HG03520 (cell line): ENCODE measurements around the gene CARMIL1.

Experiments
- ATAC-seq: cut with Tn5 transposase; IDR thresholded peaks from one replicate; pipeline ENCODE4 v1.9.1; 2021; ENCODE audit warnings: mild to moderate bottlenecking, moderate library complexity; ENCODE audit not compliant: unreplicated experiment

CARMIL1 gene

DNA sequence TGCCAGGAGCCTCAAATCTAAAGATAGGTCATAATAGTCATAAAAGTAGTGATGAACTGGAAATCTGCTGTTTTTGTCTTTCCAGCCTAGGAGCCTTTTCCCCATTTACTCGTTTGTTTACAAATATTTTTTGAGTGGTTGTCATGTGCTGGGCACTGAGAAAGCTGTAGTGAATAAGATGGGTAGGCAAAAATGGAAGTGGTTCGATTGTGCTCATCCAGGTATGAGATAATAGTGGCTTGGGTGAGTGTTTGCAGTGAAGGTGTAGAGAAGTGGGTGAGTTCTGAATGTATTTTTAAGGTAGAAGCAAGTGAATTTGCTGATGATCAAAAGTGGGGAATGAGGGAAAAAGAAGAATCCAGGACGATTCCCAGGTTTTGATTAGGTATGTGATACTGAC, 53.0 kb downstream of the CARMIL1 start:
- ATAC-seq, result no peak

DNA sequence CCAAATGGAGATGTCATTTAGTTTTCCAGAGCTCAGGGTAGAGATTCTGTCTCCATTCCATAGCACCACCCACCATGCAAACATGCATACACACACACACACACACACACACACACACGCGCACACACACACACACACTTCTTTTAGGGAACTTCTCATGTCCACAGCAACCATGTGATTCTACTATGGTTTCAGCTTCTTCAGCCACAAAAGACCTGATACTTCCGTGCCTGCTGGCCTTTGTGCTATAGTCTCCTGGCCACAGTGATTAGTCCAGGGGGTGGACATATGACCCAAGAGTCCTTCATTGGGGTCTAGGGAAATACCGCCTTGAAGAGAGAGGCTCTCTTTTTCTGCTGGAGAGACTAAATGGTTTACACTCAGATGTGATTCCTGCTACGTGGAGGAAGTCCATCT, 53.5 kb downstream of the CARMIL1 start:
- no peak for ATAC-seq

DNA sequence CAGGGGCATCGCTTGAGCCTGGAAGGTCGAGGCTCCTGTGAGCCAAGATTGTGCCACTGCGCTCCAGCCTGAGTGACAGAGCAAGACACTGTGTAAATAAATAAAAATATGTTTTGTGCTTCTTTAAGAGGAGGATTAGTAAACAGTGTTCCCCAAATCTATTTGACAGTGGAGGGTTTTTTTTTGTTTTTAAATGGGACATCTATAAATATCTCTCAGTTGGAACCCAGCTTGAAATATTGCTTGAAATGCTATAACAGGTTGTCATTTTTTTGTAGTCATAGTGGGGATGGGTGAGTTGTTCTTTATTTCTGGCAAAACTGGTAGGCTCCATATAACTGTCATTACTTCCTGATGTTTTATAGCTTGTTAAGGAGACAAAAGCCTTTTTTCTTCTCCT, 54.3 kb downstream of the CARMIL1 start:
- ATAC-seq, result no peak

DNA sequence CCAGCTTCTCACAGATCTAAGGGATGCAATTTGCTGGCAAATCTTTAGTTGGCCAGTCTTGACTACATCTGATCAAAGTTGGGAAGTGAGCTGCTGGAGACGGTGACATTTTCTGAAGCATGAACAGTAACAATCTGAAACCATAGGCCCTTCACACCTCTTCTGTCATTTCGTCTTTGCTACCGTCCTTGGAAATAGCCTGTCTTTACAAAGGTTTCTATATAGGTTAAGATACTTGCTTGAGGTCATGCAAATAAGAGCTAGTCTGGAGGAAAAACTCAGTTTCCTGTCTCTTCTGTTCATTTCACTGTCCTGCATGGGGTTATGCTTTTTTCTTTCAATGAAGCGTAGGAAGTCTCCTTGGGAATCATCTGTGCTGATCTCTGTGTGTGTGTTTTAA, 55.6 kb downstream of the CARMIL1 start:
- ATAC-seq, result no peak

DNA sequence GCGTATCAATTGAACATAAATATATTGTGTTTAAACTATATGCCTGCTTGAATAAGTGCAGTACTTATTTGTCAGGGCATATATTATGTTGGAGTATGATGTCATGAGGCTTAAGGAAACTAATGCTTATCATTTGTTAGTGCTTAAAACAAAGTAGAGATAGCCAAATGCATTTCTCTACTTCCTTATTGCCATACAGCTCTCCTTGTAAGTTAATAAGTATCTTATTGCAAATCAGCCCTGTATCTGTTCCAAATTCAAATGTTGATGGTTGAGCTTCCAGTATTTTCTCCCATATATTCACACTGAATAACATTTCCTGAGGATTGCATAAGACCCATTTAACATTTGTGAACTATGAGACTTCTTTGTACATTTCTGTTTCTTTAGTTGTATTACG, 57.8 kb downstream of the CARMIL1 start:
- no peak for ATAC-seq

DNA sequence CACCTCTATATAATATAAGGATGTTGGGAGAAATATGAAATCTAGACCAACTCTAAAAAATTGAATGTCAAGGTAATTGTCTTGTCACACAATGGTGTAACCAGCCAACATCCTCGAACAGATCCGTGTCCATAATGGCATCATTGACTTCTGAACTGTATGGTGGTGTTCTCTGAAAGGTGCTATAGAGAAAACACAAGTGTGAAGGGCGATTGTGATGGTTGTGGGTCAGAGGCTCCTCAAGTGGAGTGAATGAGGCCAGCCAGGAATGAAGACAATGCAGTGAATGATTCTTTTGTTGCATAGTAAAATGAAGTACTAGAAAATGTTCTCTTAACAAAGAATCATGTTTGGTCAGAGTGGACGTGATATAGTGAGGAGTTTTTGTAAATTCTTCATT, 58.3 kb downstream of the CARMIL1 start:
- ATAC-seq, result no peak

DNA sequence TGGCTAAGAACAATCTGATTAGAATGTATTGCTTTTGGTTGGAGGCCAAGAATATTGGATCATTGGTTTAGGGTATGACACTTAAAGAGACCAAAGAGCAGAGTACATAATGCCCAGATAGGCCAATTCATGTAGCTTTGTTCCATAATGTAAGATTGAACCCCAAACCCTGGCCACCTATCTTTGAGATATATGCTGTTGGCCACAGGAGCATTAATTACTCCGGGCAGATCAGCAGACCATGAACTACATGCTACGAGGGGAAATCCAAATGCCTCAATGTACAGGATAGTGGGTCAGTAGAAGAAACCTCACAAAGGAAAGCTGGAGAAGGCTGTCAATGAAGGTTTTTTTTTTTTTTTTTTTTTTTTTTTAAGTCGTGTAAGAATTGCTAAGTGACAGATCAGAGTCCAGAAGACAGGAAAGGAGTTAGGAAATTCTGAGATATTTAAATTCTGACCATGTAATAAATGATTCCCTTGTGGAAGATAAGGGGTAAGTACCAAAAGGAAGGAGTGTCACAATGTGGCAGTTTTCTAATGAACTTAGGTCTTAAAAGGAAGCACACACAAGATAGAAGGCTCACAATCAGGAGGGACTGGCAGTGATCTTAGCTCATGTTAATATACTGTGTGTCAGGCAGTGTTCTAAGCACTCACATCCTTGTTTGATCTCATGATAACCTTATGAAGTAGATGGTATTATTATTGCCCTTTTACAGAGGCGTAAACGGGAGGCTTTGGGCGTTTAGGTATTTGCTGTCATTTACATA, 61.4 kb downstream of the CARMIL1 start:
- ATAC-seq, result no peak

DNA sequence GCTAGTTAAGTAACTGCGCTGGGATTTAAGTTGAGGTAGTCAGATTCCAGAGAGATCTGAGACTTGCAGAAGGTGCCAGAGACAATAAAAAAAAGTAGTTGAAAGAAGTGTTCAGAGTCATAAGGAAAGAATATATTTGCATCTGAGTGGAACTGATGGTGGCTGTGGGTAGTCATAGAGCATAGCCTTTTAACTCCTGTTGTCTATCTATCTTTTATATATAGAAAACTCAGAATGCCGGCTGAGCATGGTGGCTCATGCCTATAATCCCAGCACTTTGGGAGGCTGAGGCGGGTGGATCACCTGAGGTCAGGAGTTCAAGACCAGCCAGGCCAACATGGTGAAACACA, 62.0 kb downstream of the CARMIL1 start:
- ATAC-seq, result no peak

DNA sequence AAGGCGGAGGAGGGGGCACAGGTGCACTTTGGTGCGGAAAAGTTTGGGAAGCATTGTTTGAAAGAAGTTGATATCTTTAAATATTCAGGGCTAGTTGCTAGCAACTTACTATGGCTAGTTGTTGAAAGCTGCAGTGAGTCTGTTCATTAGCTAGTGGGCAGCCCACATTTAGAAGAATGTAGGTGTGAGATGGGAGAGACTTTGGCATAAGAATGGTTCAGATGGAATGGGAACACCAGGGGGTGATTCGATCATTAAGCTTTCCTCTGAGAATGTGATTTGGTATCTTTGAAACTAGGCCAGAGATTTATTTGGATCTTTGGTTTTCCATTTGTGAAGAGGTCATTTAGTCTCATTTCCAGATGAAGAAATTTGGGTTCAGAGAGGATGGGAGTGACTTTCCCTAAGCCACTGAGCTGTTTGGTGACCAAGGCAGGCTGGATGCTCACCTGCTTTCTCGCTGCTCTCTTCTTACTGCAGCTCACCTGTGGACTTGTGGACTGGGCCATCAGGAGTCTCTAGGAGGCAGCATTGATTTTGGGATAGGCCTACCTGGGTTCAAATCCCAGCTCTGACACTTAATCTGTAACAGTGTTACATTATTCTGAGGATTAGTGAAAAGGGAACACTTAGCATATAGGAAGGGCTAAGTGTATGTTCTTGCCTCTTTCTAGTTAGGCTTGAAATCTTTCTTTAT, 62.9 kb downstream of the CARMIL1 start:
- ATAC-seq, result no peak

DNA sequence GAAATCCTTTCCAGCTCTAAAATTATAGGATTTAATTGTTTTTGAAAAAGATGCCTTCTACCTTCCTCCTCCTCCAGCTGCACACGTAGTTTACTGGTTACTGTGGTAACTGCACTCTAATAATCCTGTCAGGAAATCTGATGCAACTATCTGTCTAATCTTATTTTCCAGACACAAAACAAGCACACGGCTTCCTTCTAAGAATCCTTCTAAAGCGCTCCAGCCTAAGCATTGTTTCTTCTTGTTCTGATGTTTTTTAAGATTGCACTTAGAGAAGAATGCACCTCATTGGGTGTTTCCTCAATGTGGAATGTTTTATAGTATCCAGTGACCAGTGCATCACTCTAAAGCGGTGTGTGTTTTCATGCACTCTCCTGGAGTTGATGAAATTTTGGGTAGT, 63.6 kb downstream of the CARMIL1 start:
- ATAC-seq, result no peak

DNA sequence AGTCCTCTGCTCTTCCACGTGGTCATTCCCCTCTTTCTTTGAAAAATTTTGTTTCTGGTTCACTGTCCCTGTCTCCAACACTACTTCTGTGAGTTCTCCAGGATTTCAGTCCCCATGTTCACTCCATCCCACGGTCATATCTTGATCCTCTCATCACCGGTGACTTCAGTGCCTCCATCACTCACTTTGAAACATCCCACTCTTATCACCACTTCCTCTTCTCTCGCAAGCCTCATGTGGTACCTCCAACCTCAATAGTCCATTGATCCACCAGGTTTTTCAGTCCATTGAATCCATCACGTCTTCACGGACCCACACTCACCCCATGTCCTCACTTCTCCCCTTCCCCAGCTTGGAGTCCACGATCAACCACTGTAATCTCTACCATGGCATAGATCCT, 64.8 kb downstream of the CARMIL1 start:
- ATAC-seq, result no peak

DNA sequence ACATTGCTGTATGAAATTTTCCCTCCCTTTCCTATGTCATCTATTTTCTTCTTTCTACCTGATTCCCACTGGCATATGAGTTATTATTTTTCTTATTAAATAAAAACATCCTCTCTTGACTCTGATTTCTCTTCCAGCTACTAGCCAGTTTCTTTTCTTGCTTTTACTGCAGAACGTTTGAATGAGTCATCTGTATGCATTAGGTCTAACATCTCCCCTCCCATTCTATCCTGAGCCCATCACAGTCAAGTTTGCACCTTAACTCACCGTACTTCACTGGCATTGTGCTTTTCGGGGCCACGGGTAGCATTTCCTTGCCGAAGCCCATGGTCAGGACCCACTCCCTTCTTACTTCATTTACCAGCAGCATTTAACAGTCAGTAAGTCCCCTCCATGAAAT, 65.7 kb downstream of the CARMIL1 start:
- no peak for ATAC-seq

DNA sequence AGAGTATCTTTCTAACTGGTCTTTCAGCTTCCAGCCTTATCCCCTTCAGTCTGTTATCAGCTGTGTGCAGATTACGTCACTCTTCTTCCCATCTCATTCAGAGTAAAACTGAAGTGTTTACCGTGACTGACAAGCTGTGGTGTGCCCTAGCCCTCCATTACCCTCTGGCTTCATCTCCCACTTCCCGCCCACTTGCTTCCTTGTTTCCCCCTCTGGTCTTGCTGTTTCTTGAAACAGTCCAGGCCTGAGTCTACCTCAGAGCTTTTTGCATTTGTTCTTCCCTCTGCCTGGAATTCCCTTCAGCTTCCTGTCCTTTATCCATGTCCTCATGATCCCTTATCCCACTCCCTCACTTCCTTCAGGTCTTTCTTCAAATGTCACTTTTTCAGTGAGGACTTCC, 66.9 kb downstream of the CARMIL1 start:
- ATAC-seq, result no peak

DNA sequence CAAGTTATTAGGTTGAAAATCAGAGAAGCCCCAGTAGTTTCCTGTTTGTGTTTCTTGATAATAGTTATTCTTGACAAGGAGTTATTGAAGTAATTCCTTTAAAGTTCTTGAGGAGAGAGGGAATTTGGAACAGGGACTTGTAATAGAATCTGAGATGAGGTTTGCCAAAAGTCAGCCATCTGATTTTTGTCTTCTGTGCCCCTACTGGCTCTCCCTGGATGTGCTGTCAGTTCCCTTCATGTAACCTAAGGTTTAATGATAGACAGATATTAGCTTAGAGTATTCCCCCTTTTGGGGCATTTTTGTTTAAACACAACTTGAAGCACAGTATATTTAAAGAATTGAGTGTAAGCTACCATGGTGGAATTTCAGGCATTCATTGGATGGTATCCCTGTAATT, 71.4 kb downstream of the CARMIL1 start:
- no peak for ATAC-seq

DNA sequence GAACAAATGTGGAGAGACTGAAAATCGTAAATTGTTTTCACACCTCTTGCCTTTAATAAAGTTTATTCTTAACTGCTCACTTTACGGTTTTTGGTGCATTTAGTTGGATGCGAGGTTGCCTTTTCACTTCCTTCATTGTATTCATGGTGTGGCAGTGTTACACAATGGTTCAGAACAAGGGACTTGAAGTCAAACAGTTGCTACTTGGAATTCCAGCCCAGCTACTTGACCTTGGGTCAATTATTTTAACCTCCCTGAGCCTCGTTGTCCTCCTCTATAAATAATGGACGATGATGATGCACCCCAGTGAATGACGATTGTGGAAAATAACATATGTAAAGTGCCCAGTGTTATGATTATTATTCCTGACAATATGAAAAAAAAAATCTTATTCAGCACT, 72.3 kb downstream of the CARMIL1 start:
- no peak for ATAC-seq

DNA sequence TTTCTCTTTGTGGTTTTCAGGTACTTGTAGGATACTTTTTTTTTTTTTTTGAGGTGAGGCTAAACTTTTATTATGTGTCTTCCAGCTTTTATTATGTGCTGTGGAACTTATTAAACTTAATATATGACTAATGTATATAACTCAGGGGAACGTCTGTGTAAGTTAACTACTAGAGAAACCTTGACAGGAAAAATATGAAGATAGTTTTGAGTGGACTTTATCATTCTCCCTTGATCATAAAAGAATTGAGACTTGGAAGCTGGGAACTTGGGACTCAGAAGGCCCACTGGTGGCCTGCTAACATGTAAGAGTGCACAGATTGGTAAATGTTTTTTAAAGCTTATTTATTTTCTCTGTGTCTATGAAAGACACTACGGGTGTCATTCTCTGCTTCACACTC, 73.1 kb downstream of the CARMIL1 start:
- no peak for ATAC-seq

DNA sequence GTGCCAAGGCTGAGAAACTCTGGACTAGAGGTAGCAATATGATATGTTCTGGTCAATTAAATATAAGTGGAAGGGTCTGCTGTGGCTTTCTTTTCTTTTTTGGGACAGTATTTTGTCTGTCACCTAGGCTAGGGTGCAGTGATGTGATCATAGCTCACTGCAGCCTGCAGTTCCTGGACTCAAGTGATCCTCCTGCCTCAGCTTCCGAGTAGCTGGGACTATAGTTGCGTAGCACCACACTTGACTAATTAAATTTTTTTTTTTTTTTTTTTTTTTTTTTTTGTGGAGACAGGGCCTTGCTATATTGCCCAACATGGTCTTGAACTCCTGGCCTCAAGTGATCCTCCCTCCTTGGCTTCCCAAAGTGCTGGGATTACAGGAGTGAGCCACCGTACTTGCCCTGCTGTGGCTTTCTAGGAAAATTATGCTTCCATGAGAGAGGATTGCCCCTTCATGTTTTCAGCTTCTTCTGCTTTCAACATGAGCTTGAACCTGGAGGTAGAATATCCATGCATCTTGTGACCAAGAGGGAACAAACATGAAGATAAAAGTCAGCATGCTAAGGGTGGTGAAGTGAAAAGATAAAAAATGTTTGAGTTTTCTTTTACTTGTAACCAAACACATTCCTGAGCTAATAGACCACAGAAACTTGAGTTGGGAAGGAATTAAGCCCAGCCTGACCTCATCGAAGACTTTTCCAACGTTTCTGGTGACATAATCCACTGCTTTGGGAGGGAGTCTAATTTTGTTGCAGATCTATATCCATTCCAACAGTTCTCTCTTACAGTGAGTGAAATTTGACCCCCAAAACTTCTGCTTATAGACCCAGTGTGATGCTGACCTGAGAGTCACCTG, 75.1 kb downstream of the CARMIL1 start:
- no peak for ATAC-seq

DNA sequence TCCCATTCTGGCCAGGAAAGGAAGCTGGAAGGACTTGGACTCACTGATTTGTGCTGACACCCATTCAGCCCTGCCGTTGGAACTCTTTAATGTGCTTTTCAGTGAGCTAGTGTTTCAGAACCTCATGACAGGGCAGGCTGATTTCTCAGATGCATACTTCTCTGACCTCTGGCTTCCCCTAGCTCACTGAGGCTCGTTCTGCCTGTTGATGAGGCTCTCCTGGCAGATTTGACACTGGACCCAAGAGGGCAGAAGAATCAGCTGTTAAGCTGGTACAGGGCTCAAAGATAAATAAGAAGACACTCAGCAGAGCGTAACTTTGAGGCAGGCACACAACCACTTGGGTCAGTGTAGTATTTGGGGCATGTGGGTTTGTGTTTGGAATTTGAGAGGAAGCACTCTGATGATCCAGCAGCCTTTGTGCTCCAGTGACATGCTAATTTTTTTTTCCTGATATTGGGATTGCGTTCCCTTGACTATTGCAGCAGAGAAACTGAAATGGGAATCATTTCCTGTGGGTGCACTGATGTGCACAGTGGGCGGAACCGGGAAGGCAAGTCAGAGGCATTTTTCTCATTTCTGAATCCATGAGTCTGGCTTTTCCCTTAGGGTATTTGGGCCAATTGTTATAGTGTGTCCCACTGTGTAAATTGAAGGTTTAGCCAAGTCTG, 80.2 kb downstream of the CARMIL1 start:
- no peak for ATAC-seq

DNA sequence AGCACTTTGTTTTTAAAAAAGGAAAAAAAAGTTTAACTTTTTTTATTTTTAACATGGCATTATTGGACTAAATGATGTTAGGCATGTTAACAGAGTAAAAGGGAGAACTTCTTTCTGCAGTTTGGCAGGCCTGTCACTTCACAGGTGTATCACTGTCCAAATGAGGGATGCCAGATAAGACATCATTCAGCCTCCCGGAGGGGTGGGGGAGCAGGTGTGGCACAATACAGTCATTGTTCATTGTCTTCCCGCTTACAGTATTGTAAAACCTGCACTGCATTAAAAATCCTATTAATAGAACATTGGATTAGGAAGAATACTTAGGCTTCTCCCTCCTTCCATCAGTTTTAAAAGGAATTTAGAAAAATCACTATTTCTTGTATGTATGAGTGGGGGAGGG, 80.7 kb downstream of the CARMIL1 start:
- no peak for ATAC-seq

DNA sequence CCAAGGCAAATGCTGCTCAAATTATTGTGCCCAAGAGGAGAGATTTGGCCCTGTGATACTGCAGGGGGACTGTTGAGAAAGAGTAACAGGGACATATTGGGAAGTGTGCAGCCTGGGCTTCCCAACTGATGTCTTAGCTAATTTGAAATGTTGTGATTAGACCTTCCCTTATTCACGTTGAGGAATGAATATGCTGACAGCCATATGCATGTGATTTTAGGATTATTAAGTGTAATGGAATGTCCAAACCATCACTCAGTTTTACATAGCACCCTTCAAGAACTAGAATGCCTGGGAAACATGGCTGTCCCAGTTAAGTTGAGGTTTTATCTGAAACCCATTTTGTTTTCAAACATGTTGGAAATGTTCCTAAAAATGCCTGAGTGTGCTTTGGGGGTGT, 81.4 kb downstream of the CARMIL1 start:
- no peak for ATAC-seq

DNA sequence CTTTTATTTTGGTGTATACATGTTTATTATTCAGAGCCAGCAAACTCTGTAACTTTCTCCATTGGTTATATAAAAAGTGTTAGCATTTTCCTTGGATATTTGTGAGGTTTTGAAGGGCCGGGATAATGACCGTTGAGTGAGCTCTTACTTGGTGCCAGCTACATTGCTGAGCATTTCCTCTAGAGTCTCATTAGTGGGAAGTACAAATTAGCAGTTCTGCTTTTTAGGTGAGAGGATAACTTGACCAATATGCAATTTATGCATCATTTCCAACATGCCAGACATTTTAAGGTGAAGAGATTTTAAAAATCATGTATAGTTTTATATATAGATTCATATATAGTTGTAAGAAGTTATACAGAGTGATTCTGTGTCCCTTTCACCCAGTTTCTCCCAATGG, 84.3 kb downstream of the CARMIL1 start:
- ATAC-seq, result no peak
